D721Med (cell line): ENCODE data around the gene TNFSF13.

Experiments
- DNase-seq: peaks from one replicate; pipeline ENCODE4 v3.0.0; 2011; ENCODE audit warnings: low spot score; ENCODE audit not compliant: insufficient read length
- FAIRE-seq: peaks from 2 replicates; lab custom pipeline; 2011; peaks lifted over from hg19 to GRCh38; lab: Jason Lieb, UNC
- TF ChIP-seq, protein P1 (sequence below): IDR thresholded peaks from 2 replicates; pipeline ENCODE4 v1.5.1; 2012; ENCODE audit warnings: mild to moderate bottlenecking, control low read depth; ENCODE audit not compliant: insufficient read depth; ENCODE audit errors: missing control alignments

The TNFSF13 gene

DNA sequence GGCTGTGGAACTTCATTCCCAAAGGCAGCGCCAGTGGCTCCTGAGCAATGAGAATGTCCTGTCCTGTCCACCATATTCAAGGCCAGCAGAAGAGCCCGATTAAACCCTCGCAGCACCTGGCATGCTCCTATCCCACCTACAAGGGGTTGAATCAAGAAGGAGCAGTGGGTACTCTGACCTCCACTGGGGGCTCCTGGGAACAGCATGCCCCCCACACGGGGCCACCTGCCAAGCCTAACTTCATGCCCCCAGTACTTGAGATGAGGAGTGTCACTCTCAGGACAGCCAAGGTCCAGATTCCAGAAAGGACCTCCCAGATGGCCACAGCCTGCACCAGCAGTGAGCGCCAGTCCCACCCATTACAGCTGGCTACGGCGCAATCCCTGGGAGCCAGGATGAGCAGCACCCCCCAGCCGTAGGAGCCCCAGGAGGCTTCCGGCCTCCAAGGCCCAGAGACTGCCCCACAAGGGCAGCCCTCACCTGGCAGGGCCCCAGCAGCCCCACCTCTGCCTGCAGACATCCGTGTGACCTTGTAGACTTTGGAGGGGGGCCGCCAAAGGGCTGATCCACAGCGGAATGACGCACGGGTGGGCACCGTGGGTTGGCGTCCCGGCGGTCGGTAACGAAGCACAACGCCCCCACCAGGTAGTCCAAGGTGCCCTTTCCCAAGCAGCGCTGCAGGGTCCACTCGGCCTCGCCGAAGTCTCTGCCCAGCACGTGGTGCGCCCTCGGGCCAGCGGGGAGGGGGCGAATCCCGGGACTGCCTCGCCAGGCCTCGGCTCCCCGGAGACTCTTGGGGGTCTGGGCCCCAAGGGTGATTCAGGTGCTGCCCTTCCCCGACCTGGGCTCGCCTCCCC lies 24.1 kb downstream of the TNFSF13 start:
- FAIRE-seq, result no peak

DNA sequence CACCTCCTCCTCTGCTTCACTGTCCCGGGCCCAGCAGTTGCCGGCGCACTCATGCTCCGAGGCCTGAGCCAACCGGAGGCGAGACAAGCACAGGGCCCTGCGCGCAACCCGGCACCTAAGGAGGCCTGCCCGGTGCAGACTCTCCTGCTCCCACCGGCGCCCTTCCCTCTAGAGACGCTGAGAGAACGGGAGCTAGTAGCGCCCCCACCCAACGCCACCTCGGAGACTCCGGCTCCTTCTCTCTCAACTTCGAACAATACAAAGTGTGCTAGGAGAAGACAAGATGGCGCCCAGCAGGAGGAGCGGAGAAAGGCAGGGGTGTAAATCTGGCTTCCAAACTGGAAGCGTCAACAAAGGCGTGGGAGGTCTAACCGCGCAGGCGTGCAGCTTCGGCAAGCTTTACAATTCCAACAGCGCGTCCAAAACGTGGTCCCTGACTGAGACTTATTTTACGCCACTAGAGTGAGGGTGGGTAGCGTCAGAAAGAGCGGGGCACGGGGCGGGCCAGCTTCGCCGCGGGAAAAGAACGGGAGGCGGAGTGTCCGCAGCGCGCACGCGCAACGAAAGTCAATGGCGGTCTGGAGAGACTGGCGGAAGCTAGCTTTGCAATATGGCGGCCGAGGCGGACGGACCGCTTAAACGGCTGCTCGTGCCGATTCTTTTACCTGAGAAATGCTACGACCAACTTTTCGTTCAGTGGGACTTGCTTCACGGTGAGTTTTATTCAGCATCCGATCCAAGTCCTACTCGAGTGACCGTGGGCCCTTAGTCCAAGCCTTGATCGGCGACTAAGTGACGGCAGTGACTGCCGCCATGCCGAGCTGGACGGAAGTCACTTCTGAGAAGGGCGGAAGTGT lies 24.9 kb downstream of the TNFSF13 start, which contains the start of gene MPDU1:
TSS of gene MPDU1 (plus strand) at position 600 of the 857 bp plus-strand sequence. CDS start at position 611, 11 bp downstream.
- FAIRE-seq (peak; percentile 51), DNase-seq (peak; percentile 83)
- TF ChIP-seq, protein P1, sequence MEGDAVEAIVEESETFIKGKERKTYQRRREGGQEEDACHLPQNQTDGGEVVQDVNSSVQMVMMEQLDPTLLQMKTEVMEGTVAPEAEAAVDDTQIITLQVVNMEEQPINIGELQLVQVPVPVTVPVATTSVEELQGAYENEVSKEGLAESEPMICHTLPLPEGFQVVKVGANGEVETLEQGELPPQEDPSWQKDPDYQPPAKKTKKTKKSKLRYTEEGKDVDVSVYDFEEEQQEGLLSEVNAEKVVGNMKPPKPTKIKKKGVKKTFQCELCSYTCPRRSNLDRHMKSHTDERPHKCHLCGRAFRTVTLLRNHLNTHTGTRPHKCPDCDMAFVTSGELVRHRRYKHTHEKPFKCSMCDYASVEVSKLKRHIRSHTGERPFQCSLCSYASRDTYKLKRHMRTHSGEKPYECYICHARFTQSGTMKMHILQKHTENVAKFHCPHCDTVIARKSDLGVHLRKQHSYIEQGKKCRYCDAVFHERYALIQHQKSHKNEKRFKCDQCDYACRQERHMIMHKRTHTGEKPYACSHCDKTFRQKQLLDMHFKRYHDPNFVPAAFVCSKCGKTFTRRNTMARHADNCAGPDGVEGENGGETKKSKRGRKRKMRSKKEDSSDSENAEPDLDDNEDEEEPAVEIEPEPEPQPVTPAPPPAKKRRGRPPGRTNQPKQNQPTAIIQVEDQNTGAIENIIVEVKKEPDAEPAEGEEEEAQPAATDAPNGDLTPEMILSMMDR, result no peak

More for the DNA sequence above, 24.1 kb downstream of the TNFSF13 start:
- TF ChIP-seq, protein P1, result no peak
- DNase-seq, result no peak

DNA sequence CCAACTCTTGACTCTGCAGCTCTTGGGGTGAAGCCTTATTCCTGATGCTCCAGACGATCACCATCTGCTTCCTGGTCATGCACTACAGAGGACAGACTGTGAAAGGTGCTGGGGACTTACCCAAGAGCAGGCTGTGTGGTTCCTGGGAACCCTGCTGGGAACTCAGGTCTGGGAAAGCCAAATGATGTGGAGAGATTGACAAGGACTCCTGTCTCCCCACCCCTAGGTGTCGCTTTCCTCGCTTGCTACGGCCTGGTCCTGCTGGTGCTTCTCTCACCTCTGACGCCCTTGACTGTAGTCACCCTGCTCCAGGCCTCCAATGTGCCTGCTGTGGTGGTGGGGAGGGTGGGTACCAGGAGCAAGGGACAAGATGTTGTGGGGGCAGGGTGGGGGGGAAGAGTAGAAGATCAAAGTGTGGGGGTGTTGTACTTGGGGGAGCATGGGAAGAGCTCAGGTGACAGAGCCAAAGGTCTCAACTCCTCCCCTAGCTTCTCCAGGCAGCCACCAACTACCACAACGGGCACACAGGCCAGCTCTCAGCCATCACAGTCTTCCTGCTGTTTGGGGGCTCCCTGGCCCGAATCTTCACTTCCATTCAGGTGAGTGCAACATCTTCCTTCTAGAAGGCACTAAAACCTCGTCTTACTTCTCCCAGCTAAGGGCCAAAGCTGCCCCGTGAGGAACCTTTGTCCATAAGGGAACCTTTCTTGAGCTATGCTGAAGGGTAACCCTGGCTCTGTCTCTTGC lies 28.3 kb downstream of the TNFSF13 start:
- FAIRE-seq, result no peak
- DNase-seq, result no peak
- TF ChIP-seq, protein P1, result no peak

DNA sequence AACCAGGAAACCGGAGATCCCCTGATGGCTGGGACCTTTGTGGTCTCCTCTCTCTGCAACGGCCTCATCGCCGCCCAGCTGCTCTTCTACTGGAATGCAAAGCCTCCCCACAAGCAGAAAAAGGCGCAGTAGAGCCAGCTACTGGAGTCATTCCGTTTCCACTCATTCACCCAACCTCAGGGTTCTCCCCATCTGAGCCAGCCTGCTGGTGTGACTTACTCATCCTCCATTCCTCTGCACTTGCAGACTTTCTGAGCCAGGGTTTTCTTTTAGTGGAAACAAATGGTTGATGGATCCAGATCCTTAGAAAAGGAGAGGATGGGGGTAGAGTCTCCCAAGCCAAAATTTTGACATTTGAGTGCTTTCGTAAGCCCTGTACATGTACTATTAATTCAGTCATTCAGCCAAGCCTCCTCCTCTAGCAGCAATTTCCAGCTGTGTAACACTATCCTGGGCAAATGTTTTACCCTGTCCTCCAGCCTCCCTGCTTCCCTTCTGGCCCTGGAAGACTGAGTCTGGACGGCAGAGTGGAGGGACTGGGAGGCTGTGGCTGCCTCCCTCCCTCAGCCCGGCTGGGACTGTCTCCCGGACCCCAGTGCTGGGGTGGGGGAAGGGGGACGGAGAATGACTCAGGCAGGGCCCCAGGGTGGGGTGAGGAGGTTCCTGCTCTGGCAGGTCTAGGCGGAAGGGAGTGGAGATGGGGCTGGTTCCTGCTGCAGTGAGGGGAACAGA lies 29.0 kb downstream of the TNFSF13 start:
- TF ChIP-seq, protein P1, result no peak
- FAIRE-seq, result no peak
- no peak for DNase-seq

DNA sequence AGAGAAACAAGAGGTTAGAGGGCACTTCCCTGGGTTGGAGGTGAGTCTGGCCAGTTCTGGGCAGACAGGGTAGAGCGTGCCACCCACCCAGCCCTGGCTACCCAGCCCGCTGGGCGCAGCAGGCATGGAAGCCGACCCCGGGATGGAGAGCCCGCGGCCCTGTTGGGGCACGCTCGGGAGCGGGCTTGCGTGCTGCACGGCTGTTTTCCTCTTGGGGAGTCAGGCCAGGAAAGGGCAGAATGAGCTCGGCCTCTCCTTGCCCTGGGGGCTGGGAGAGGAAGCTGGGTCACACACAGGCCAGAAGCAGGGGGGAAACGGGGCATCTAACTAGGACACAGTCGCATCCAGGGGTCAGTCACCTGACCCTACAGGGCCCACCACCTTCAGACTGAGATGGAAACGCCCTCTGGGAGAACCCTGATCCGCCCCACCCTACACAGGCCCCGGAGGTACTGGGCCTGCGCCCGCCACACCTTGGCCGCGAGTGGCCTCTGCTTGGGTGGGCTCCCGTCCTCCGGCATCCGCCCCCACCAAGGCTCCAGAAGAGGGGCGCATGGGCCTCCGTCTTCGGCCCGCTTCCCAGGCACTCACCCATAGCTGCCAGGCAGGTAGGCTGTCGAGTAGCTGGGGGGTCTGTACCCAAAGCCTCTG lies 30.1 kb downstream of the TNFSF13 start:
- TF ChIP-seq, protein P1, result no peak
- DNase-seq (no peak), FAIRE-seq (no peak)

DNA sequence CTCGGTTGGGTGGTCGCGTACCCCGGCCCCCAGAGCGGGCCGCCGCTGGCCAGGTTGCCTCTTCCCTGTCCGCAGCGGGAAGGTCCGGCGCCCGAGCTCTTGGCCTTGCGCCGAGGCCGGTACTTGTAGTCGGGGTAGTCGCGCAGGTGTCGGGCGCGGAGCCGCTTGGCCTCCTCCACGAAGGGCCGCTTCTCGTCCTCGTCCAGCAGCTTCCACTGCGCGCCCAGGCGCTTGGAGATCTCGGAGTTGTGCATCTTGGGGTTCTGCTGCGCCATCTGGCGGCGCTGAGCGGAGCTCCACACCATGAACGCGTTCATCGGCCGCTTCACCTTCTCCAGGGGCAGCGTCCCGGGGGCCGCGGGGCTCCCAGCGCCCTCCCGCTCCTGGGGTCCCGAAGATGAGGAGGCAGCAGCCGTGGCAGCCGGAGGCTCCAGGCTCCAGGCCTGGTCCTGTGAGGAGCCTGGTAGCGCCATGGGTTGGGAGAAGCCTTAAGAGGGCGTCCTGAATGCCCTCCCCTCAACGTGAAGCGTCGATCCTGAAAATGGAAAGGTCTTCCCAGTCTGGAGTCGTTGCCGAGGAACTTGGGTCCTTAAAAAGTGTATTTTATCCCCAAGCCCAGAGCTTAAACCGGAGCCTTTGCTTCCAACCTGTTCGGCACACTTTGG lies 30.8 kb downstream of the TNFSF13 start:
- DNase-seq (peak; percentile 93), FAIRE-seq (no peak)
- TF ChIP-seq, protein P1, result peak; percentile 53
